ENCODE data around the gene RPL21. TPM values are rescaled to one million over a fixed set of nuclear protein-coding genes. Genes with fewer than 3 reads are reported as not detected.

RPL21 gene
- total RNA-seq, 1 donor from 2014 or later: 1,835 TPM

DNA sequence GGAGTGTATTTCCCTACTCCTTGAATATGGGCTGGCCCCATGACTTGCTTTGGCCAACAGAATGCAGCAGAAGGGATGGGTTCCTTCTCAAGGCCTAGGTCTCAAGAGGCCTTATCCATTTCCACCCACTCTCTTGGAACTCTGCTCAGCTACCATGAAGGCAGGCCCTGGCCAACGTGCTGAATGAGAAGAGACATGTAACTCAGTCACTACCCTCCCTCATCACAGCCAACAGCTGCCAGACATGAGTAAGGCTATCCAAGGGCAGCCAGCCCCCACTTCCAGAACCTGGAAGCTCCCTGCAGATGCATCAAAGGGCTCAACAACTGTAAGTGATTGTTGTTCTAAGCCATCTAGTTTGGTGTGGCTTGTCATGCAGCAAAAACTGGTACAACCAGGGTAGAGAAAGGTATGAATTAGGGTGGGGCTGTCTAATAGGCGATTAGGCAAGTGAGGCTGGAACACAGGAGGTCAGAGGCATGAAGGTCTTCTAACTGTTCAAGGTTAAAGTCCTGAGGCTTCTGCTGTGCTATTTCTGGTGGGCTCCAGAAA lies 17.8 kb downstream of the RPL21 start:
- Histone ChIP-seq H3K4me3 (ENCODE audit: low read length in 3 of 3) (no peak overlapping the region), H3K4me1 (ENCODE audit: control insufficient read depth in 3 of 3, insufficient read depth in 3 of 3, low read length in 3 of 3) (peaks cover 5 to 18% (median 13%) of the 10 kb centered on the region in 3 donors), H3K27ac (ENCODE audit: low read depth, low read length) (no peak overlapping the region), H3K36me3 (ENCODE audit: control insufficient read depth in 3 of 3, insufficient read depth in 3 of 3, low read length in 3 of 3) (no peaks in the 10 kb centered on the region), H3K9me3 (ENCODE audit: control insufficient read depth in 3 of 3, low read length in 3 of 3) (no peaks in the 10 kb centered on the region), H3K9ac (ENCODE audit: low read depth in 1 of 3, low read length in 3 of 3) (no peak overlapping the region), H3K27me3 (ENCODE audit: control insufficient read depth in 3 of 3, insufficient read depth in 3 of 3, low read length in 3 of 3) (no peaks in the 10 kb centered on the region)

DNA sequence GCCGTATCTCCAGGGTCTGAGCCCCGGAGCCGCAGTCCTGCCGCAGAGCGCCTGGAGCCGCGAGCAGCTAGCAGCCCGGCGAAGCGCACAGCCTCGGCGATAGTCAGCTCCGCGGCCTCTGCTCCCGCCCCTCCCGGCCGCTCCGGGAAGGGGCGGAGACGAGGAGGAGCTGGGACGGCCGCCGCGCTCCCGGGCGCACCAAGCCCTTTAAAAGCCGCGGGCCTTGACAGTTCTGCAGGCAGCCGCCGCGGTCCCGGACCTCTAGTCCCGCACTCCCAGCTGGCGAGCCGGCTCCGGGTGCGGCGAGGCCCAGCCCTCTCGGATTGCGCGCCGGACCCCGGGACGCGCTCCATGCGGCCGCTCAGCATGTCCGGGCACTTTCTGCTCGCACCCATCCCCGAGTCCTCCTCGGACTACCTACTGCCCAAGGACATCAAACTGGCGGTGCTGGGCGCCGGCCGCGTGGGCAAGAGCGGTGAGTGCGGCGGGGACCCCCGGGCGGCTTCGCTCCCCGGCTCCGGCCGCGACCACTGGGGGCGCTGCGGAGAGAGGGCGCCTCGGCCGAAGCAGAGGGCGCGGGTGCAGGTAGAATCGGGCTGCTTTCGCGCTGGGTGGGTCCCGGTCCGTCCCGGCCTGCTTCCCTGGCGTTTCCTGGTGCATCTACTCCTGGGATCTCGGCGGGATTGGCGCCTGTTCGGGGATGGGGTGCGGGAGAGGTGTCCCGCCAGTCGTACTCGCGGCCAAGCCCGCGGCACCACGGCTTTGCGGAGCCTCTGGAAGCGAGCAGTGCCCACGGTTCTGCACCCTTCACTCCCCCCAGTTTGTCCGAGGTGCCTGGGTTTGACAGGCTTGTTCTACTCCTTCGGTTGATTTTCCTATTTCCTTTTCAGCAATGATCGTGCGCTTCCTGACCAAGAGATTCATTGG lies 19.5 kb downstream of the RPL21 start, which contains the start of gene RASL11A:
TSS of gene RASL11A (plus strand) at position 237 of the 927 bp plus-strand sequence. CDS start at position 352, 115 bp downstream.
- Histone ChIP-seq H3K9ac (ENCODE audit: low read depth in 1 of 3, low read length in 3 of 3) (peak within 1 kb of the TSS; percentile 71 to 87 (median 80)), H3K4me3 (ENCODE audit: low read length in 3 of 3) (peak within 1 kb of the TSS; percentile 86), H3K36me3 (ENCODE audit: control insufficient read depth in 3 of 3, insufficient read depth in 3 of 3, low read length in 3 of 3) (no peaks in the 10 kb centered on the region), H3K4me1 (ENCODE audit: control insufficient read depth in 3 of 3, insufficient read depth in 3 of 3, low read length in 3 of 3) (peaks cover 5 to 18% (median 15%) of the 10 kb centered on the region in 3 donors), H3K27ac (ENCODE audit: low read depth, low read length) (peak within 1 kb of the TSS; percentile 78), H3K9me3 (ENCODE audit: control insufficient read depth in 3 of 3, low read length in 3 of 3) (no peaks in the 10 kb centered on the region), H3K27me3 (ENCODE audit: control insufficient read depth in 3 of 3, insufficient read depth in 3 of 3, low read length in 3 of 3) (no peaks in the 10 kb centered on the region)

DNA sequence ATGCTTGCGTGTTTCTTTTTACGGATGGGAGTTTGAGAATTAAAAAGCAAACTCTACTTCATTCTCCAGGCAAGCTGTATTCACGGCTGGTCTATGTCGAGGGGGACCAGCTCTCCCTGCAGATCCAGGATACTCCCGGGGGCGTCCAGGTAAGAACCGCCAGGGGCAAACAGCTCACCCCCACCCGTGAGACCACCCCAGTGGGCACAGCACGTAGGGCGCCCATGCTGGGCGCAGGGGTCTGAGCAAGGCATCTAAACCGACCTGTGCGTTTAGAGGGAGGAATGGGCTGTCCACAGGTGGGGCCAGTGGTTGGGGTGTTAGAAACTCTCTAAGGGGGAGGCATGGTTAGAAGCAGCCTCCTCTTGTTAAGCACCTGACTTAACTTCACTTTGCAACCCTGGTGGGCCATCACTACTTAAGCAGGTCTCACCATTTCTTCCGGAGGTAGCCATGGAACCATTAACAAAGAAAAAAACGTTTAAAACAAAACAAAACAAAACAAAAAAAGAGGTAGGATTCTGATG lies 20.3 kb downstream of the RPL21 start:
- Histone ChIP-seq H3K4me1 (ENCODE audit: control insufficient read depth in 3 of 3, insufficient read depth in 3 of 3, low read length in 3 of 3) (peaks cover 9 to 18% (median 15%) of the 10 kb centered on the region in 3 donors), H3K4me3 (ENCODE audit: low read length in 3 of 3) (peak overlapping the region; percentile 86), H3K9me3 (ENCODE audit: control insufficient read depth in 3 of 3, low read length in 3 of 3) (no peaks in the 10 kb centered on the region), H3K27me3 (ENCODE audit: control insufficient read depth in 3 of 3, insufficient read depth in 3 of 3, low read length in 3 of 3) (no peaks in the 10 kb centered on the region), H3K27ac (ENCODE audit: low read depth, low read length) (peak overlapping the region; percentile 78), H3K36me3 (ENCODE audit: control insufficient read depth in 3 of 3, insufficient read depth in 3 of 3, low read length in 3 of 3) (no peaks in the 10 kb centered on the region), H3K9ac (ENCODE audit: low read depth in 1 of 3, low read length in 3 of 3) (peak overlapping the region; percentile 71 to 87 (median 80))

DNA sequence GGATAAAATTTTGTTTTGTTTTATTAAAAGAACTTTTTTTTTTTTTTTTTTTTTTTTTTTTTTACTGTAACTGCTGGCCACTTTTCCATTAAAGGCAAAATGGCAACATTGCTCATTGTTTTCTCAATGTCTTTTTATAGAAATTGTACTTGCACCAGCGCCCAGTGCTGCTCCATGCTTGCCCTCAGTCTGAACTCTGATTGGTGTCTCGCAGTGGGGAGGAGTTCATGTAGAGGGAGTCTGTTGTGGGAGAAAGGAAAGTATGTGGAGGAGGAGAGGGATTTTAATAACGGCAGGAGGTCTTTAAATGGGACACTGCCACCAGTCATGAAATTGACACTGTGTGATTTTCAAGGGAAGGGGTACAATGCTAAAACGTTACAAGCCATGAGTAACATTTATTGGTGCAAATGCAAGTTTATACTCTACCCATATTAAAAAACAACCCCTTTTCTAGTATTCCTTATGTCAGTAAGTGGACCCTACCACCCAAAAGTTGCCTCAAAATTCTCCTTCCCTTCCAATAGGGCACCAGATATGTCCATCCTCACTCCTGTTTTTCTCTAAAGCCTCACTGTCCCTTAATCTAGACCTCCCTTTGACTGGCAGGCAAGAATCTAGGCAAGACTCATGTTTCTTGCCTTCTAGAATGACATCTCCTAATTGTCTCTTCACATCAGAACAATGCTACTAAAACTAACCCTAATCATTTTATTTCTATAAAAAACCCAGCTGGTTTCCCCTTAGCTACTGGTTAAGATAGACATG lies 22.5 kb downstream of the RPL21 start:
- H3K9ac ChIP-seq (ENCODE audit: low read depth in 1 of 3, low read length in 3 of 3): no peak overlapping the region
- no peak overlapping the region for H3K4me3 ChIP-seq (ENCODE audit: low read length in 3 of 3)
- H3K9me3 ChIP-seq (ENCODE audit: control insufficient read depth in 3 of 3, low read length in 3 of 3): no peaks in the 10 kb centered on the region
- no peaks in the 10 kb centered on the region for H3K36me3 ChIP-seq (ENCODE audit: control insufficient read depth in 3 of 3, insufficient read depth in 3 of 3, low read length in 3 of 3)
- H3K27me3 ChIP-seq (ENCODE audit: control insufficient read depth in 3 of 3, insufficient read depth in 3 of 3, low read length in 3 of 3): no peaks in the 10 kb centered on the region
- peak overlapping the region; percentile 54 for H3K27ac ChIP-seq (ENCODE audit: low read depth, low read length)
- H3K4me1 ChIP-seq (ENCODE audit: control insufficient read depth in 3 of 3, insufficient read depth in 3 of 3, low read length in 3 of 3): peaks cover 9 to 18% (median 15%) of the 10 kb centered on the region in 3 donors

GRCh38 chr13:27274631-27275030 lies 23.3 kb downstream of the RPL21 start:
- no peaks in the 10 kb centered on the region for H3K9me3 ChIP-seq (ENCODE audit: control insufficient read depth in 3 of 3, low read length in 3 of 3)
- H3K9ac ChIP-seq (ENCODE audit: low read depth in 1 of 3, low read length in 3 of 3): no peak overlapping the region
- no peaks in the 10 kb centered on the region for H3K36me3 ChIP-seq (ENCODE audit: control insufficient read depth in 3 of 3, insufficient read depth in 3 of 3, low read length in 3 of 3)
- no peak overlapping the region for H3K4me3 ChIP-seq (ENCODE audit: low read length in 3 of 3)
- H3K4me1 ChIP-seq (ENCODE audit: control insufficient read depth in 3 of 3, insufficient read depth in 3 of 3, low read length in 3 of 3): peaks cover 9 to 18% (median 15%) of the 10 kb centered on the region in 3 donors
- no peaks in the 10 kb centered on the region for H3K27me3 ChIP-seq (ENCODE audit: control insufficient read depth in 3 of 3, insufficient read depth in 3 of 3, low read length in 3 of 3)
- no peak overlapping the region for H3K27ac ChIP-seq (ENCODE audit: low read depth, low read length)

DNA sequence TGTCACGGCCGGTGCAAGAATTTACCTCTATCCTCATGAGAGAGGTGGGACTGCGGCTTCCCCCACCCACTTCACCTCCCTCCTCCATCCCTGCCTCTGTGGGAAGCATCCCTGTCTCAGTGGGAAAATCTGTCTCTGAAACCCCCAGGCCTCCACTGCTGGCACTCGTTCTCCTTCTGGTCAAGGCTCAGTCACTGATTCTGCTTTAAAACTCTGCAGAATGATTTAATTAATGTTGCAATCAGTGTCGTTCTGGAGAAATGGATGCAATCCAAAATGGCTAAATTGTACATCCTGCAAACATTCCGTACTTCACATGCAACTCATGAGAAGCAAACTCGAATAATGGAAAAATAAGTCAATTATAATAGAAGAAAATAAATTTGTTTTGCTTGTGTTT lies 24.8 kb downstream of the RPL21 start:
- Histone ChIP-seq H3K4me3 (ENCODE audit: low read length in 3 of 3) (no peak overlapping the region), H3K36me3 (ENCODE audit: control insufficient read depth in 3 of 3, insufficient read depth in 3 of 3, low read length in 3 of 3) (no peaks in the 10 kb centered on the region), H3K27ac (ENCODE audit: low read depth, low read length) (no peak overlapping the region)

GRCh38 chr13:27279506-27279905 lies 28.1 kb downstream of the RPL21 start:
- no peaks in the 10 kb centered on the region for H3K36me3 ChIP-seq (ENCODE audit: control insufficient read depth in 3 of 3, insufficient read depth in 3 of 3, low read length in 3 of 3)
- no peak overlapping the region for H3K9ac ChIP-seq (ENCODE audit: low read depth in 1 of 3, low read length in 3 of 3)
- no peak overlapping the region for H3K27ac ChIP-seq (ENCODE audit: low read depth, low read length)
- H3K9me3 ChIP-seq (ENCODE audit: control insufficient read depth in 3 of 3, low read length in 3 of 3): no peaks in the 10 kb centered on the region
- H3K4me1 ChIP-seq (ENCODE audit: control insufficient read depth in 3 of 3, insufficient read depth in 3 of 3, low read length in 3 of 3): peaks cover 0 to 3% (median 2%) of the 10 kb centered on the region in 3 donors
- H3K27me3 ChIP-seq (ENCODE audit: control insufficient read depth in 3 of 3, insufficient read depth in 3 of 3, low read length in 3 of 3): no peaks in the 10 kb centered on the region
- H3K4me3 ChIP-seq (ENCODE audit: low read length in 3 of 3): no peak overlapping the region

More for the DNA sequence above, 24.8 kb downstream of the RPL21 start:
- peaks cover 9 to 12% (median 9%) of the 10 kb centered on the region in 3 donors for H3K4me1 ChIP-seq (ENCODE audit: control insufficient read depth in 3 of 3, insufficient read depth in 3 of 3, low read length in 3 of 3)
- no peaks in the 10 kb centered on the region for H3K9me3 ChIP-seq (ENCODE audit: control insufficient read depth in 3 of 3, low read length in 3 of 3)
- no peak overlapping the region for H3K9ac ChIP-seq (ENCODE audit: low read depth in 1 of 3, low read length in 3 of 3)
- no peaks in the 10 kb centered on the region for H3K27me3 ChIP-seq (ENCODE audit: control insufficient read depth in 3 of 3, insufficient read depth in 3 of 3, low read length in 3 of 3)

- H3K4me3 ChIP-seq (ENCODE audit: low read length in 3 of 3): no peak overlapping the region
- H3K4me1 ChIP-seq (ENCODE audit: control insufficient read depth in 3 of 3, insufficient read depth in 3 of 3, low read length in 3 of 3): peaks cover 0 to 3% (median 2%) of the 10 kb centered on the region in 3 donors
- H3K36me3 ChIP-seq (ENCODE audit: control insufficient read depth in 3 of 3, insufficient read depth in 3 of 3, low read length in 3 of 3): no peaks in the 10 kb centered on the region
- H3K9ac ChIP-seq (ENCODE audit: low read depth in 1 of 3, low read length in 3 of 3): no peak overlapping the region
- no peak overlapping the region for H3K27ac ChIP-seq (ENCODE audit: low read depth, low read length)
- no peaks in the 10 kb centered on the region for H3K27me3 ChIP-seq (ENCODE audit: control insufficient read depth in 3 of 3, insufficient read depth in 3 of 3, low read length in 3 of 3)
- no peaks in the 10 kb centered on the region for H3K9me3 ChIP-seq (ENCODE audit: control insufficient read depth in 3 of 3, low read length in 3 of 3)
Measured at GRCh38 chr13:27280009-27280656, 28.8 kb downstream of the RPL21 start.

GRCh38 chr13:27280841-27281240 lies 29.5 kb downstream of the RPL21 start:
- Histone ChIP-seq H3K9ac (ENCODE audit: low read depth in 1 of 3, low read length in 3 of 3) (no peak overlapping the region), H3K4me1 (ENCODE audit: control insufficient read depth in 3 of 3, insufficient read depth in 3 of 3, low read length in 3 of 3) (peaks cover 0 to 3% (median 0%) of the 10 kb centered on the region in 3 donors), H3K4me3 (ENCODE audit: low read length in 3 of 3) (no peak overlapping the region), H3K9me3 (ENCODE audit: control insufficient read depth in 3 of 3, low read length in 3 of 3) (no peaks in the 10 kb centered on the region), H3K27ac (ENCODE audit: low read depth, low read length) (no peak overlapping the region), H3K27me3 (ENCODE audit: control insufficient read depth in 3 of 3, insufficient read depth in 3 of 3, low read length in 3 of 3) (peaks cover 0 to 4% (median 0%) of the 10 kb centered on the region in 3 donors), H3K36me3 (ENCODE audit: control insufficient read depth in 3 of 3, insufficient read depth in 3 of 3, low read length in 3 of 3) (no peaks in the 10 kb centered on the region)
